GM12878 (cell line): ENCODE data around the gene EXOC7. TPM values are rescaled to one million over a fixed set of nuclear protein-coding genes. Genes with fewer than 3 reads are reported as not detected.

ENCODE experiments used
- ATAC-seq: fragments of 200-7000 bp; cut with Tn5 transposase; 3 replicates; pipeline ENCODE4 v1.9.1; 2020; ENCODE audit warnings: mild to moderate bottlenecking, moderate library complexity
- BruUV-seq: library from RNA; stranded (reverse); fragments of 400-500 nt; replicated peaks from 2 replicates; lab custom pipeline; 2021; lab: Mats Ljungman, UMichigan
- CTCF ChIA-PET: fragments of 300-600 bp; sonication (Branson Sonifier 250); formaldehyde crosslinking; extraction: SDS; loops from one replicate; lab custom pipeline; 2021; ENCODE audit warnings: inconsistent platforms; lab: Yijun Ruan, JAX
- POLR2A ChIA-PET: fragments of 350-600 bp; formaldehyde crosslinking; extraction: SDS; loops from one replicate; lab custom pipeline; 2021; ENCODE audit warnings: inconsistent platforms; lab: Charles Lee
- RAD21 ChIA-PET: fragments of 300-600 bp; sonication (Branson Sonifier 250); formaldehyde crosslinking; loops from one replicate; lab custom pipeline; 2023; ENCODE audit warnings: antibody characterized with exemption; ENCODE audit not compliant: unreplicated experiment; lab: Charles Lee
- SMC1A ChIA-PET: fragments of 300-600 bp; sonication (Branson Sonifier 250); formaldehyde crosslinking; loops from one replicate; lab custom pipeline; 2023; ENCODE audit not compliant: unreplicated experiment, uncharacterized antibody; lab: Charles Lee
- DNase-seq: peaks from one replicate; pipeline ENCODE4 v3.0.0-alpha.2; 2011; ENCODE audit warnings: low read depth, low spot score
- FAIRE-seq: peaks from 3 replicates; lab custom pipeline; 2011; peaks lifted over from hg19 to GRCh38; lab: Jason Lieb, UNC
- H2AFZ ChIP-seq: 2 replicates; pipeline ENCODE4 v1.6.0; 2011; ENCODE audit warnings: low read depth, low read length, control low read depth; ENCODE audit not compliant: control insufficient read depth
- H3K27ac ChIP-seq: 2 replicates; pipeline ENCODE4 v1.5.1; 2011; ENCODE audit warnings: control low read depth; ENCODE audit not compliant: control insufficient read depth, insufficient read depth
- H3K27me3 ChIP-seq, 2 experiments: replicated peaks in 1 of 2; 2 replicates each; pipeline versions ENCODE4 v1.6.0 to v1.6.1; 2011; ENCODE audit warnings: low read length in 1 of 2; ENCODE audit not compliant: control insufficient read depth in 2 of 2, insufficient read depth in 2 of 2
- H3K36me3 ChIP-seq, 2 experiments: 2 replicates each; pipeline ENCODE4 v1.5.1; 2011; ENCODE audit warnings: low read length in 1 of 2; ENCODE audit not compliant: control insufficient read depth in 2 of 2, insufficient read depth in 2 of 2
- H3K4me1 ChIP-seq: 2 replicates; pipeline ENCODE4 v1.6.1; 2011; ENCODE audit warnings: mild to moderate bottlenecking, low read length, moderate library complexity, mixed read lengths; ENCODE audit not compliant: control insufficient read depth, insufficient read depth
- H3K4me2 ChIP-seq: 2 replicates; pipeline ENCODE4 v1.6.0; 2011; ENCODE audit warnings: control low read depth; ENCODE audit not compliant: control insufficient read depth, insufficient read depth
- H3K4me3 ChIP-seq: fragments of 200-600 bp; sonication (generic); 2 replicates; pipeline ENCODE4 v1.5.1; 2016
- H3K79me2 ChIP-seq: 2 replicates; pipeline ENCODE4 v1.6.0; 2011; ENCODE audit warnings: low read length; ENCODE audit not compliant: control insufficient read depth, insufficient read depth
- H3K9ac ChIP-seq: 2 replicates; pipeline ENCODE4 v1.8.0; 2011; ENCODE audit warnings: low read length, control low read depth, mixed read lengths; ENCODE audit not compliant: control insufficient read depth, insufficient read depth
- H3K9me3 ChIP-seq: replicated peaks from 3 replicates; pipeline ENCODE4 v1.5.1; 2011; ENCODE audit warnings: mild to moderate bottlenecking, low read length; ENCODE audit not compliant: control insufficient read depth, insufficient read depth
- H4K20me1 ChIP-seq: 2 replicates; pipeline ENCODE4 v1.6.0; 2011; ENCODE audit not compliant: control insufficient read depth, insufficient read depth
- ATF7 ChIP-seq: fragments of 450-650 bp; IDR thresholded peaks from 2 replicates; pipeline ENCODE4 v1.6.1; 2016; ENCODE audit warnings: low read depth, mild to moderate bottlenecking
- BCL3 ChIP-seq: IDR thresholded peaks from 2 replicates; pipeline ENCODE4 v1.6.1; 2011; ENCODE audit warnings: borderline replicate concordance, low read depth, mild to moderate bottlenecking, moderate library complexity, low read length; ENCODE audit not compliant: insufficient read depth, poor library complexity, severe bottlenecking
- MAX ChIP-seq: IDR thresholded peaks from 2 replicates; pipeline ENCODE4 v1.6.1; 2012; ENCODE audit warnings: low read depth, low read length, improper control_type of control experiment
- NFYB ChIP-seq: IDR thresholded peaks from 2 replicates; pipeline ENCODE4 v1.6.1; 2011; ENCODE audit warnings: low read depth, mild to moderate bottlenecking, low read length, improper control_type of control experiment, moderate library complexity; ENCODE audit not compliant: insufficient read depth
- PBX3 ChIP-seq: IDR thresholded peaks from 2 replicates; pipeline ENCODE4 v1.6.1; 2011; ENCODE audit warnings: mild to moderate bottlenecking, low read depth, low read length, moderate library complexity; ENCODE audit not compliant: insufficient replicate concordance
- RAD21 ChIP-seq: IDR thresholded peaks from 2 replicates; pipeline ENCODE4 v1.6.1; 2011; ENCODE audit warnings: mild to moderate bottlenecking, low read depth, low read length, moderate library complexity; ENCODE audit not compliant: insufficient read depth
- RUNX3 ChIP-seq: IDR thresholded peaks from 2 replicates; pipeline ENCODE4 v1.6.1; 2012; ENCODE audit warnings: low read length, inconsistent platforms
- SMAD5 ChIP-seq: IDR thresholded peaks from 2 replicates; pipeline ENCODE4 v1.6.1; 2016; ENCODE audit warnings: antibody characterized with exemption, low read depth
- TCF7 ChIP-seq: IDR thresholded peaks from 2 replicates; pipeline ENCODE4 v1.6.1; 2014; ENCODE audit warnings: antibody characterized with exemption, borderline replicate concordance
- ZNF217 ChIP-seq: fragments of 450-650 bp; IDR thresholded peaks from 2 replicates; pipeline ENCODE4 v1.6.1; 2017; ENCODE audit warnings: antibody characterized with exemption, mild to moderate bottlenecking
- ZNF592 ChIP-seq: fragments of 450-650 bp; IDR thresholded peaks from 2 replicates; pipeline ENCODE4 v1.6.1; 2017; ENCODE audit warnings: mild to moderate bottlenecking, moderate library complexity
- ZNF687 ChIP-seq: fragments of 450-650 bp; IDR thresholded peaks from 2 replicates; pipeline ENCODE4 v1.6.1; 2017; ENCODE audit warnings: mild to moderate bottlenecking, moderate library complexity
- WGBS: methylation state at CpG from one replicate; pipeline ENCODE4 v1.1.6; 2016; ENCODE audit warnings: low lambda C conversion rate; ENCODE audit not compliant: insufficient replicate concordance, insufficient coverage; ENCODE audit errors: missing lambda C conversion rate; 5-methylcytosine and 5-hydroxymethylcytosine counted together
- in situ Hi-C: fragments of 300-500 bp; cut with MboI; formaldehyde crosslinking; loops from 9 replicates; pipeline ENCODE4 v1.14.3; 2018; ENCODE audit warnings: mixed read lengths
- intact Hi-C: fragments of 100-400 bp; cut with micrococcal nuclease; formaldehyde crosslinking; loops from one replicate; pipeline ENCODE4 v1.14.2; 2022; ENCODE audit not compliant: unreplicated experiment
- polyA plus RNA-seq, 11 experiments: library from polyadenylated mRNA; depleted of rRNA in 4 of 11; unstranded in 6 of 11; stranded (reverse) in 5 of 11; fragments of >200 nt; fragmentation: Nextera tagmentation in 4 of 11; fragmentation: Illumina TruSeq in 1 of 11; extraction: Ambion mirVana in 4 of 11; extraction: Trizol in 1 of 11; gene quantifications; 1 replicate in 1 of 11; 2 replicates in 10 of 11; pipeline versions ENCODE4 v1.2.1 to v1.2.3, GENCODE V29; 2011 to 2016; ENCODE audit warnings: inconsistent platforms in 2 of 11, missing spikeins in 2 of 11, low read depth in 1 of 11
- total RNA-seq, 4 experiments: library from RNA; depleted of rRNA in 3 of 4; stranded (reverse); fragments of >200 nt in 3 of 4; fragmentation: Illumina TruSeq in 1 of 4; extraction: Trizol in 1 of 4; gene quantifications; 2 replicates each; pipeline versions ENCODE4 v1.2.1 to v1.2.3, GENCODE V29; 2013 to 2021

EXOC7 gene
- total and polyA plus RNA-seq, 10 of the 15 experiments (the other 5 are each of a cell fraction or from before 2014, with no cell fraction given): 18.8 to 71.3 (median 48.2) TPM

- no peak overlapping the region for H3K9ac ChIP-seq
- RAD21 ChIA-PET: interaction anchor here (1.1 to 1.7 kb wide), 3 partner anchors 30 to 128 kb away, joined by 3 to 6 read pairs (median 6); no protein-coding TSS in a partner anchor
- CTCF ChIA-PET: interaction anchor here (0.6 to 2.6 kb wide), 6 partner anchors 8 to 121 kb away, joined by 3 to 10 read pairs (median 3); no protein-coding TSS in a partner anchor
- no peaks in the 10 kb centered on the region for H4K20me1 ChIP-seq
- POLR2A ChIA-PET: interaction anchor here (0.6 kb wide), 1 partner anchor 22 kb away, joined by 3 read pairs; no protein-coding TSS in a partner anchor
- H2AFZ ChIP-seq: no peak overlapping the region
- H3K4me3 ChIP-seq: no peak overlapping the region
- no peak overlapping the region for H3K4me2 ChIP-seq
- in situ Hi-C loops (no loop called here), intact Hi-C loops (no loop called here)
- H3K36me3 ChIP-seq: no peaks in the 10 kb centered on the region
- DNase-seq (no peak), FAIRE-seq (no peak), ATAC-seq (no peak)
- no TSS peak for BruUV-seq
- SMC1A ChIA-PET: interaction anchor here (1.2 to 1.9 kb wide), 3 partner anchors 9 to 30 kb away, joined by 3 to 6 read pairs (median 4); no protein-coding TSS in a partner anchor
- WGBS: 78% methylated on average over 8 of the region's 8 CpGs
- no peak overlapping the region for H3K27ac ChIP-seq
- H3K79me2 ChIP-seq: no peaks in the 10 kb centered on the region
- no peaks in the 10 kb centered on the region for H3K4me1 ChIP-seq
- no peaks in the 10 kb centered on the region for H3K27me3 ChIP-seq
- no peaks in the 10 kb centered on the region for H3K9me3 ChIP-seq
- TF ChIP-seq NFYB: no peak
- TF ChIP-seq ZNF687: no peak
- TF ChIP-seq RAD21: no peak
- TF ChIP-seq ATF7: no peak
- TF ChIP-seq SMAD5: no peak
- TF ChIP-seq ZNF217: no peak
- TF ChIP-seq TCF7: no peak
- no peak for TF ChIP-seq MAX
- no peak for TF ChIP-seq BCL3
- TF ChIP-seq RUNX3: no peak
- no peak for TF ChIP-seq ZNF592
- no peak for TF ChIP-seq PBX3
These were observed 48.4 kb upstream of the EXOC7 start for GRCh38 chr17:76151896-76152454.
